Parathyroid adenoma (tissue), 2 donors: ENCODE data around the gene TMEM123.

Experiments used
- H2AFZ ChIP-seq: fragments of 300-600 bp; sonication (generic); one replicate; pipeline ENCODE4 v1.7.0; 2017; ENCODE audit warnings: antibody characterized with exemption, mild to moderate bottlenecking
- H3K27ac ChIP-seq: fragments of 300-600 bp; sonication (generic); one replicate; pipeline ENCODE4 v1.7.0; 2017
- H3K27me3 ChIP-seq: fragments of 300-600 bp; sonication (generic); one replicate; pipeline ENCODE4 v1.7.0; 2017; ENCODE audit warnings: low read length; ENCODE audit not compliant: control insufficient read depth, insufficient read depth
- H3K36me3 ChIP-seq: fragments of 300-600 bp; sonication (generic); one replicate; pipeline ENCODE4 v1.7.0; 2017; ENCODE audit warnings: low read length; ENCODE audit not compliant: control insufficient read depth, insufficient read depth
- H3K4me1 ChIP-seq: fragments of 300-600 bp; sonication (generic); one replicate; pipeline ENCODE4 v1.7.0; 2017; ENCODE audit warnings: control low read depth
- H3K4me2 ChIP-seq: fragments of 300-600 bp; sonication (generic); one replicate; pipeline ENCODE4 v1.7.0; 2017; ENCODE audit warnings: low read length
- H3K4me3 ChIP-seq: fragments of 300-600 bp; sonication (generic); one replicate; pipeline ENCODE4 v1.7.0; 2017; ENCODE audit warnings: low read depth, low read length
- H3K79me2 ChIP-seq: fragments of 300-600 bp; sonication (generic); one replicate; pipeline ENCODE4 v1.7.0; 2017; ENCODE audit warnings: control low read depth
- H3K9ac ChIP-seq: fragments of 300-600 bp; sonication (generic); one replicate; pipeline ENCODE4 v1.7.0; 2017; ENCODE audit warnings: mild to moderate bottlenecking
- H3K9me3 ChIP-seq: fragments of 300-600 bp; sonication (generic); one replicate; pipeline ENCODE4 v1.7.0; 2017; ENCODE audit warnings: low read length; ENCODE audit not compliant: control insufficient read depth
- CTCF ChIP-seq: fragments of 300-600 bp; sonication (generic); IDR thresholded peaks from one replicate; pipeline ENCODE4 v1.7.0; 2017; ENCODE audit warnings: antibody characterized with exemption, mild to moderate bottlenecking
- donor health status: primary hyperparathyroidism.

TMEM123 gene

GRCh38 chr11:102421261-102421660 is 31.3 kb downstream of the TMEM123 start:
- H3K79me2 ChIP-seq: no peaks in the 10 kb centered on the region
- H3K9ac ChIP-seq: no peak overlapping the region
- no peaks in the 10 kb centered on the region for H3K36me3 ChIP-seq
- H2AFZ ChIP-seq: no peak overlapping the region
- no peak overlapping the region for H3K4me3 ChIP-seq
- no peaks in the 10 kb centered on the region for H3K27me3 ChIP-seq
- H3K4me1 ChIP-seq: no peaks in the 10 kb centered on the region
- H3K9me3 ChIP-seq: no peaks in the 10 kb centered on the region
- H3K27ac ChIP-seq: no peak overlapping the region
- no peak overlapping the region for H3K4me2 ChIP-seq
- TF ChIP-seq CTCF: no peak

- H3K4me3 ChIP-seq: no peak overlapping the region
- no peaks in the 10 kb centered on the region for H3K79me2 ChIP-seq
- no peaks in the 10 kb centered on the region for H3K9me3 ChIP-seq
- no peak overlapping the region for H3K4me2 ChIP-seq
- no peaks in the 10 kb centered on the region for H3K4me1 ChIP-seq
- no peaks in the 10 kb centered on the region for H3K36me3 ChIP-seq
- H2AFZ ChIP-seq: no peak overlapping the region
- no peaks in the 10 kb centered on the region for H3K27me3 ChIP-seq
- no peak overlapping the region for H3K9ac ChIP-seq
- TF ChIP-seq CTCF: no peak
- no peak overlapping the region for H3K27ac ChIP-seq
Measured at GRCh38 chr11:102420547-102420946, 32.0 kb downstream of the TMEM123 start.

- Histone ChIP-seq H3K27me3 (no peaks in the 10 kb centered on the region), H3K79me2 (no peaks in the 10 kb centered on the region), H2AFZ (no peak overlapping the region), H3K27ac (no peak overlapping the region), H3K4me3 (no peak overlapping the region), H3K9me3 (no peaks in the 10 kb centered on the region), H3K36me3 (no peaks in the 10 kb centered on the region), H3K4me1 (no peaks in the 10 kb centered on the region), H3K9ac (no peak overlapping the region), H3K4me2 (no peak overlapping the region)
- no peak for TF ChIP-seq CTCF
Measured at GRCh38 chr11:102419181-102419580, 33.4 kb downstream of the TMEM123 start.

GRCh38 chr11:102416976-102417375 is 35.6 kb downstream of the TMEM123 start:
- H3K27me3 ChIP-seq: no peaks in the 10 kb centered on the region
- H3K4me3 ChIP-seq: no peak overlapping the region
- no peak overlapping the region for H3K27ac ChIP-seq
- H3K4me2 ChIP-seq: no peak overlapping the region
- H3K9me3 ChIP-seq: no peaks in the 10 kb centered on the region
- no peak overlapping the region for H2AFZ ChIP-seq
- no peaks in the 10 kb centered on the region for H3K36me3 ChIP-seq
- no peak overlapping the region for H3K9ac ChIP-seq
- TF ChIP-seq CTCF: no peak
- H3K4me1 ChIP-seq: no peaks in the 10 kb centered on the region
- H3K79me2 ChIP-seq: no peaks in the 10 kb centered on the region

- Histone ChIP-seq H3K4me3 (no peak overlapping the region), H3K27ac (no peak overlapping the region), H3K9me3 (no peaks in the 10 kb centered on the region), H2AFZ (no peak overlapping the region), H3K27me3 (no peaks in the 10 kb centered on the region), H3K9ac (no peak overlapping the region), H3K4me2 (no peak overlapping the region), H3K79me2 (no peaks in the 10 kb centered on the region), H3K36me3 (no peaks in the 10 kb centered on the region), H3K4me1 (no peaks in the 10 kb centered on the region)
- no peak for TF ChIP-seq CTCF
Measured at GRCh38 chr11:102415304-102415916, 37.2 kb downstream of the TMEM123 start.
